HepG2 (cell line): ENCODE measurements around the gene ERV3-1. TPM values are rescaled to one million over a fixed set of nuclear protein-coding genes. Genes with fewer than 3 reads are reported as not detected.

Experiments used
- ATAD3A ChIP-seq: sonication (generic); formaldehyde crosslinking; IDR thresholded peaks from 2 replicates; pipeline ENCODE4 v1.4.0; 2020; ENCODE audit warnings: missing genetic modification reagents
- HIVEP1 ChIP-seq: sonication (generic); formaldehyde crosslinking; IDR thresholded peaks from 2 replicates; pipeline ENCODE4 v1.4.0; 2020; ENCODE audit warnings: mild to moderate bottlenecking, missing genetic modification reagents
- HOXD1 ChIP-seq: sonication (generic); formaldehyde crosslinking; IDR thresholded peaks from 2 replicates; pipeline ENCODE4 v1.5.0; 2020; ENCODE audit warnings: missing genetic modification reagents
- IKZF4 ChIP-seq: sonication (generic); formaldehyde crosslinking; IDR thresholded peaks from 2 replicates; pipeline ENCODE4 v1.5.1; 2020; ENCODE audit warnings: borderline replicate concordance, mild to moderate bottlenecking, low read depth, missing genetic modification reagents; ENCODE audit errors: not compliant biosample characterization
- KLF13 ChIP-seq: sonication (generic); formaldehyde crosslinking; IDR thresholded peaks from 2 replicates; pipeline ENCODE4 v1.4.0; 2020; ENCODE audit warnings: mild to moderate bottlenecking, missing genetic modification reagents
- KLF9 ChIP-seq: IDR thresholded peaks from 2 replicates; pipeline ENCODE4 v1.6.1; 2016; ENCODE audit warnings: low read depth
- PAWR ChIP-seq: sonication (generic); formaldehyde crosslinking; IDR thresholded peaks from 2 replicates; pipeline ENCODE4 v1.4.0; 2020; ENCODE audit warnings: missing genetic modification reagents, mild to moderate bottlenecking, borderline replicate concordance
- REPIN1 ChIP-seq: sonication (generic); formaldehyde crosslinking; IDR thresholded peaks from 2 replicates; pipeline ENCODE4 v1.8.0; 2022; ENCODE audit warnings: missing genetic modification reagents, low read depth, mild to moderate bottlenecking, borderline replicate concordance
- RFXAP ChIP-seq: sonication (generic); formaldehyde crosslinking; IDR thresholded peaks from 2 replicates; pipeline ENCODE4 v1.4.0; 2020; ENCODE audit warnings: missing genetic modification reagents, borderline replicate concordance
- SMC3 ChIP-seq: IDR thresholded peaks from 2 replicates; pipeline ENCODE4 v1.6.1; 2011; ENCODE audit warnings: low read length, improper control_type of control experiment
- YY1 ChIP-seq: IDR thresholded peaks from 2 replicates; pipeline ENCODE4 v1.6.1; 2011; ENCODE audit warnings: low read length, low read depth, moderate library complexity, mild to moderate bottlenecking; ENCODE audit not compliant: insufficient read depth, insufficient replicate concordance
- ZFP62 ChIP-seq: sonication (generic); formaldehyde crosslinking; IDR thresholded peaks from 2 replicates; pipeline ENCODE4 v1.4.0; 2020; ENCODE audit warnings: missing genetic modification reagents
- ZNF143 ChIP-seq: sonication (generic); formaldehyde crosslinking; IDR thresholded peaks from 2 replicates; pipeline ENCODE4 v1.4.0; 2020; ENCODE audit warnings: missing genetic modification reagents
- ZNF207 ChIP-seq: fragments of 450-650 bp; IDR thresholded peaks from 2 replicates; pipeline ENCODE4 v1.6.1; 2016; ENCODE audit warnings: antibody characterized with exemption, borderline replicate concordance
- ZNF264 ChIP-seq: sonication (generic); formaldehyde crosslinking; IDR thresholded peaks from 2 replicates; pipeline ENCODE4 v1.4.0; 2020; ENCODE audit warnings: missing genetic modification reagents
- ZNF577 ChIP-seq: sonication (generic); formaldehyde crosslinking; IDR thresholded peaks from 2 replicates; pipeline ENCODE4 v1.4.0; 2020; ENCODE audit warnings: mild to moderate bottlenecking, low read depth, missing genetic modification reagents, borderline replicate concordance
- ZNF619 ChIP-seq: sonication (generic); formaldehyde crosslinking; IDR thresholded peaks from 2 replicates; pipeline ENCODE4 v1.4.0; 2020; ENCODE audit warnings: mild to moderate bottlenecking, missing genetic modification reagents
- polyA plus RNA-seq, 8 experiments: library from polyadenylated mRNA; depleted of rRNA in 3 of 8; stranded (reverse) in 7 of 8; unstranded in 1 of 8; fragments of >200 nt; fragmentation: Illumina TruSeq in 4 of 8; extraction: Trizol in 4 of 8; gene quantifications; 2 replicates each; pipeline versions ENCODE4 v1.2.1 to v1.2.3, GENCODE V29; 2011 to 2016; ENCODE audit warnings: low read depth in 4 of 8, missing spikeins in 1 of 8, mixed read lengths in 1 of 8; ENCODE audit not compliant: insufficient read depth in 1 of 8
- total RNA-seq, 5 experiments: library from RNA; depleted of rRNA; stranded (reverse); fragments of >200 nt; fragmentation: Illumina TruSeq; extraction: Trizol; gene quantifications; 2 replicates each; pipeline ENCODE4 v1.2.3, GENCODE V29; 2016; ENCODE audit warnings: low read depth in 1 of 5
- TF ChIP-seq, protein P1 (sequence below): sonication (generic); formaldehyde crosslinking; IDR thresholded peaks from 2 replicates; pipeline ENCODE4 v1.9.0; 2021; ENCODE audit warnings: missing genetic modification reagents, borderline replicate concordance
- TF ChIP-seq, protein P2 (sequence below): sonication (generic); formaldehyde crosslinking; IDR thresholded peaks from 2 replicates; pipeline ENCODE4 v1.4.0; 2020; ENCODE audit warnings: mild to moderate bottlenecking, missing genetic modification reagents
- TF ChIP-seq, protein P3 (sequence below): IDR thresholded peaks from 2 replicates; pipeline ENCODE4 v1.6.1; 2016; ENCODE audit warnings: control low read depth
- TF ChIP-seq, protein P4 (sequence below): sonication (generic); formaldehyde crosslinking; IDR thresholded peaks from 2 replicates; pipeline ENCODE4 v1.5.0; 2020; ENCODE audit warnings: mild to moderate bottlenecking, missing genetic modification reagents
- TF ChIP-seq, protein P5 (sequence below): sonication (generic); formaldehyde crosslinking; IDR thresholded peaks from 2 replicates; pipeline ENCODE4 v1.8.1; 2023; ENCODE audit warnings: mild to moderate bottlenecking, inconsistent platforms, moderate library complexity, missing genetic modification reagents, borderline replicate concordance
- TF ChIP-seq, protein P6 (sequence below), 2 experiments: fragments of 450-650 bp in 1 of 2; sonication (generic) in 1 of 2; formaldehyde crosslinking; IDR thresholded peaks; 2 replicates each; pipeline versions ENCODE4 v1.5.0 to v1.8.0; 2020 to 2022; ENCODE audit warnings: mild to moderate bottlenecking in 1 of 2, missing genetic modification reagents in 1 of 2

ERV3-1 gene
- total and polyA plus RNA-seq, 2 of the 13 experiments (the other 11 are each of a cell fraction or from before 2014, with no cell fraction given), result 20.4 to 86.3 TPM

DNA sequence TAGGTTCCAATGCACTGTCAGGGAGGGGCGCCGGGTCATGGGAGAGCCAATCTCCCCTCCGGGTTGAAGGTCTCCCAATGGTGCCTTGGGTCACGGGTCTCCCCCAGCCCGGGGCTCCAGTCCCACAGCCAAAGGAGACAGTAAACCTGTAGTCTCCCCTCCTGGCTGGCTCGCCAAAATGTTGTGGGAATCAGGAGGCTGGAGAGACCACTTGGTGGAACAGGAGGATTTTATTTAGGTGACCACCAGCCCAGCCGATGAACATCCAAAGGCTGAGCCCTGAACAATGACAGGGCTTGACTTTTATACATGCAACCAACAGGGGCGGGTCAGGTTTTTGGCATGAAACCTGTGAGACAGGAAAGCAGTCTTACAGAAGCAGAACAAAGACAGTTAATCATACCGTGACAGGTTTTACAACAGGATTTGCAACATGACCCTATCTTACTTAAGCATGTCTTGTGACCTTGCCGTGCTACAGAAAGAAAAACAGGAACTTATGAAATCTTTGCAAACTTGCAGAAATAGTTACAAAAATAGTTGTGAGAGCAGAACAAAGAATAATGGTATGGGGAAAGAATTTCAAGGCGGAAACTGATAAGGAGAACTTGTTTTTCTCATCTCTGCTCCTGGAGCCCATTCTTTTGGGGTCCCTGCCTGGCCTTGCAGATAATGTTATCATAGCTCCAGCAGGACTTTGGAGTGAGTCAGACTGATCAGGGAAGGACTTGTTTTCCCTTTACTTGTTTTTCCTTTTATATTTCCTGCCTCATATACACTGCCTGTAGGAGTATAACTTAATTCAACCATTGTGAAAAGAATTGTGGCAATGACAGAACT lies 7.1 kb downstream of the ERV3-1 start (continued):
- no peak for TF ChIP-seq ZNF619 (CRISPR knock-in tag)
- TF ChIP-seq, protein P1, sequence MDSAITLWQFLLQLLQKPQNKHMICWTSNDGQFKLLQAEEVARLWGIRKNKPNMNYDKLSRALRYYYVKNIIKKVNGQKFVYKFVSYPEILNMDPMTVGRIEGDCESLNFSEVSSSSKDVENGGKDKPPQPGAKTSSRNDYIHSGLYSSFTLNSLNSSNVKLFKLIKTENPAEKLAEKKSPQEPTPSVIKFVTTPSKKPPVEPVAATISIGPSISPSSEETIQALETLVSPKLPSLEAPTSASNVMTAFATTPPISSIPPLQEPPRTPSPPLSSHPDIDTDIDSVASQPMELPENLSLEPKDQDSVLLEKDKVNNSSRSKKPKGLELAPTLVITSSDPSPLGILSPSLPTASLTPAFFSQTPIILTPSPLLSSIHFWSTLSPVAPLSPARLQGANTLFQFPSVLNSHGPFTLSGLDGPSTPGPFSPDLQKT (CRISPR knock-in tag), result no peak
- TF ChIP-seq, protein P2, sequence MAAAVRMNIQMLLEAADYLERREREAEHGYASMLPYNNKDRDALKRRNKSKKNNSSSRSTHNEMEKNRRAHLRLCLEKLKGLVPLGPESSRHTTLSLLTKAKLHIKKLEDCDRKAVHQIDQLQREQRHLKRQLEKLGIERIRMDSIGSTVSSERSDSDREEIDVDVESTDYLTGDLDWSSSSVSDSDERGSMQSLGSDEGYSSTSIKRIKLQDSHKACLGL, result no peak
- TF ChIP-seq, protein P3, sequence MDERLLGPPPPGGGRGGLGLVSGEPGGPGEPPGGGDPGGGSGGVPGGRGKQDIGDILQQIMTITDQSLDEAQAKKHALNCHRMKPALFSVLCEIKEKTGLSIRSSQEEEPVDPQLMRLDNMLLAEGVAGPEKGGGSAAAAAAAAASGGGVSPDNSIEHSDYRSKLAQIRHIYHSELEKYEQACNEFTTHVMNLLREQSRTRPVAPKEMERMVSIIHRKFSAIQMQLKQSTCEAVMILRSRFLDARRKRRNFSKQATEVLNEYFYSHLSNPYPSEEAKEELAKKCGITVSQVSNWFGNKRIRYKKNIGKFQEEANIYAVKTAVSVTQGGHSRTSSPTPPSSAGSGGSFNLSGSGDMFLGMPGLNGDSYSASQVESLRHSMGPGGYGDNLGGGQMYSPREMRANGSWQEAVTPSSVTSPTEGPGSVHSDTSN (CRISPR knock-in tag), result peak; percentile 85
- TF ChIP-seq, protein P4, sequence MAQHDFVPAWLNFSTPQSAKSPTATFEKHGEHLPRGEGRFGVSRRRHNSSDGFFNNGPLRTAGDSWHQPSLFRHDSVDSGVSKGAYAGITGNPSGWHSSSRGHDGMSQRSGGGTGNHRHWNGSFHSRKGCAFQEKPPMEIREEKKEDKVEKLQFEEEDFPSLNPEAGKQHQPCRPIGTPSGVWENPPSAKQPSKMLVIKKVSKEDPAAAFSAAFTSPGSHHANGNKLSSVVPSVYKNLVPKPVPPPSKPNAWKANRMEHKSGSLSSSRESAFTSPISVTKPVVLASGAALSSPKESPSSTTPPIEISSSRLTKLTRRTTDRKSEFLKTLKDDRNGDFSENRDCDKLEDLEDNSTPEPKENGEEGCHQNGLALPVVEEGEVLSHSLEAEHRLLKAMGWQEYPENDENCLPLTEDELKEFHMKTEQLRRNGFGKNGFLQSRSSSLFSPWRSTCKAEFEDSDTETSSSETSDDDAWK (CRISPR knock-in tag), result no peak
- TF ChIP-seq ZNF207, result no peak
- no peak for TF ChIP-seq YY1
- no peak; the same call in 1 of the 2 replicates for TF ChIP-seq RFXAP (CRISPR knock-in tag)
- TF ChIP-seq, protein P5, sequence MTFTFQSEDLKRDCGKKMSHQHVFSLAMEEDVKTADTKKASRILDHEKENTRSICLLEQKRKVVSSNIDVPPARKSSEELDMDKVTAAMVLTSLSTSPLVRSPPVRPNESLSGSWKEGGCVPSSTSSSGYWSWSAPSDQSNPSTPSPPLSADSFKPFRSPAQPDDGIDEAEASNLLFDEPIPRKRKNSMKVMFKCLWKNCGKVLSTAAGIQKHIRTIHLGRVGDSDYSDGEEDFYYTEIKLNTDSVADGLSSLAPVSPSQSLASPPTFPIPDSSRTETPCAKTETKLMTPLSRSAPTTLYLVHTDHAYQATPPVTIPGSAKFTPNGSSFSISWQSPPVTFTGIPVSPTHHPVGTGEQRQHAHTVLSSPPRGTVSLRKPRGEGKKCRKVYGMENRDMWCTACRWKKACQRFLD (CRISPR knock-in tag), result no peak
- no peak for TF ChIP-seq REPIN1 (CRISPR knock-in tag)
- TF ChIP-seq HOXD1, result peak; percentile 100
- no peak for TF ChIP-seq ZFP62
- no peak for TF ChIP-seq ATAD3A (CRISPR knock-in tag)
- peak; percentile 75; the same call in 1 of the 2 replicates for TF ChIP-seq KLF9 (CRISPR knock-in tag)
- TF ChIP-seq PAWR, result no peak
- TF ChIP-seq ZNF264 (CRISPR knock-in tag), result no peak
- no peak for TF ChIP-seq SMC3
- TF ChIP-seq HIVEP1 (CRISPR knock-in tag), result no peak
- TF ChIP-seq, protein P6, sequence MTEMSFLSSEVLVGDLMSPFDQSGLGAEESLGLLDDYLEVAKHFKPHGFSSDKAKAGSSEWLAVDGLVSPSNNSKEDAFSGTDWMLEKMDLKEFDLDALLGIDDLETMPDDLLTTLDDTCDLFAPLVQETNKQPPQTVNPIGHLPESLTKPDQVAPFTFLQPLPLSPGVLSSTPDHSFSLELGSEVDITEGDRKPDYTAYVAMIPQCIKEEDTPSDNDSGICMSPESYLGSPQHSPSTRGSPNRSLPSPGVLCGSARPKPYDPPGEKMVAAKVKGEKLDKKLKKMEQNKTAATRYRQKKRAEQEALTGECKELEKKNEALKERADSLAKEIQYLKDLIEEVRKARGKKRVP (CRISPR knock-in tag; IDR thresholded peaks at IDR 0.05), result peak in 1 of 2 experiments; percentile 97; a peak in 2 of 4 replicates
- no peak for TF ChIP-seq ZNF577 (CRISPR knock-in tag)
- no peak for TF ChIP-seq IKZF4 (CRISPR knock-in tag)
- no peak for TF ChIP-seq KLF13 (CRISPR knock-in tag)
- no peak for TF ChIP-seq ZNF143 (CRISPR knock-in tag)
